Kidney epithelial cell (primary cell): ENCODE measurements around the gene SLCO3A1. TPM values are rescaled to one million over a fixed set of nuclear protein-coding genes. Genes with fewer than 3 reads are reported as not detected.

Experiments
- DNase-seq: peaks from one replicate; pipeline ENCODE4 v3.0.0-alpha.2; 2010; ENCODE audit warnings: low read depth
- H3K27me3 ChIP-seq: 2 replicates; pipeline ENCODE4 v1.6.0; 2011; ENCODE audit warnings: low read length; ENCODE audit not compliant: control insufficient read depth, insufficient read depth
- H3K36me3 ChIP-seq: 2 replicates; pipeline ENCODE4 v1.5.1; 2011; ENCODE audit warnings: low read length; ENCODE audit not compliant: control insufficient read depth, insufficient read depth
- H3K4me3 ChIP-seq: 2 replicates; pipeline ENCODE4 v1.5.1; 2011; ENCODE audit warnings: low read depth, mild to moderate bottlenecking, control low read depth, low read length
- CTCF ChIP-seq: IDR thresholded peaks from 2 replicates; pipeline ENCODE4 v1.5.1; 2011; ENCODE audit warnings: mild to moderate bottlenecking, moderate library complexity, low read length, control low read depth, inconsistent platforms; ENCODE audit not compliant: insufficient read depth, poor library complexity, severe bottlenecking
- total RNA-seq: library from RNA; depleted of rRNA; stranded (reverse); fragments of >200 nt; gene quantifications from 2 replicates; pipeline ENCODE4 v1.2.3, GENCODE V29; 2015

Gene SLCO3A1
- total RNA-seq, 1 donor from 2014 or later = 3.1 TPM

GRCh38 chr15:92092289-92093105 is 239.0 kb downstream of the SLCO3A1 start:
- H3K36me3 ChIP-seq = no peaks in the 10 kb centered on the region
- no peak for DNase-seq
- H3K4me3 ChIP-seq = no peak overlapping the region
- no peak for TF ChIP-seq CTCF
- H3K27me3 ChIP-seq = no peaks in the 10 kb centered on the region

- Histone ChIP-seq H3K36me3 (no peaks in the 10 kb centered on the region), H3K4me3 (no peak overlapping the region), H3K27me3 (no peaks in the 10 kb centered on the region)
- no peak for DNase-seq
- no peak for TF ChIP-seq CTCF
These were observed 242.2 kb downstream of the SLCO3A1 start for GRCh38 chr15:92095693-92096092.

GRCh38 chr15:92097474-92098178 is 244.1 kb downstream of the SLCO3A1 start:
- Histone ChIP-seq H3K27me3 (no peaks in the 10 kb centered on the region), H3K4me3 (no peak overlapping the region), H3K36me3 (no peaks in the 10 kb centered on the region)
- no peak for DNase-seq
- peak; percentile 82 for TF ChIP-seq CTCF

- no peak overlapping the region for H3K4me3 ChIP-seq
- TF ChIP-seq CTCF = no peak
- no peaks in the 10 kb centered on the region for H3K36me3 ChIP-seq
- H3K27me3 ChIP-seq = no peaks in the 10 kb centered on the region
- DNase-seq = no peak
These were observed 245.4 kb downstream of the SLCO3A1 start for GRCh38 chr15:92098869-92099268.

GRCh38 chr15:92100301-92100700 is 246.8 kb downstream of the SLCO3A1 start:
- Histone ChIP-seq H3K4me3 (no peak overlapping the region), H3K36me3 (no peaks in the 10 kb centered on the region), H3K27me3 (no peaks in the 10 kb centered on the region)
- TF ChIP-seq CTCF = no peak
- DNase-seq = no peak
